Transverse colon (tissue), 4 donors: ENCODE data around the gene CALR. TPM values are rescaled to one million over a fixed set of nuclear protein-coding genes. Genes with fewer than 3 reads are reported as not detected.
"Not testable (repeated sequence)": the region's sequence is repeated elsewhere in the genome, so short reads cannot be mapped to it uniquely, and the experiment has no call there.

Source experiments
- DNase-seq: peaks from one replicate; pipeline ENCODE4 v3.0.0-alpha.2; 2019
- H3K27ac ChIP-seq, 4 donors: fragments of 200-600 bp; sonication (generic); 2 replicates each; pipeline ENCODE4 v1.5.1; 2016 to 2018; ENCODE audit warnings: inconsistent platforms in 4 of 4
- H3K27me3 ChIP-seq: fragments of 200-600 bp; sonication (generic); 2 replicates; pipeline ENCODE4 v1.5.1; 2017; ENCODE audit warnings: inconsistent platforms
- H3K36me3 ChIP-seq, 4 donors: fragments of 200-600 bp; sonication (generic); 2 replicates each; pipeline ENCODE4 v1.5.1; 2017 to 2019; ENCODE audit warnings: inconsistent platforms in 4 of 4
- H3K4me1 ChIP-seq, 4 donors: fragments of 200-600 bp; sonication (generic); 2 replicates each; pipeline ENCODE4 v1.5.1; 2017 to 2020; ENCODE audit warnings: inconsistent platforms in 4 of 4
- H3K4me3 ChIP-seq, 4 donors: fragments of 200-600 bp; sonication (generic); 1 replicate in 1 of 4; 2 replicates in 3 of 4; pipeline versions ENCODE4 v1.5.1 to v1.6.1; 2017 to 2019; ENCODE audit warnings: inconsistent platforms in 4 of 4
- H3K9me3 ChIP-seq, 2 donors: fragments of 200-600 bp; sonication (generic); 2 replicates each; pipeline ENCODE4 v1.5.1; 2017 to 2019; ENCODE audit warnings: inconsistent platforms in 2 of 2
- EP300 ChIP-seq: sonication (generic); formaldehyde crosslinking; IDR thresholded peaks from one replicate; pipeline ENCODE4 v1.6.1; 2017; ENCODE audit warnings: antibody characterized with exemption, low read depth
- POLR2A ChIP-seq: fragments of 450-650 bp; IDR thresholded peaks from one replicate; pipeline ENCODE4 v1.6.1; 2016; ENCODE audit warnings: antibody characterized with exemption, mild to moderate bottlenecking, moderate library complexity
- POLR2AphosphoS5 ChIP-seq, 3 donors: sonication (generic); formaldehyde crosslinking; IDR thresholded peaks; one replicate each; pipeline ENCODE4 v1.6.1; 2016; ENCODE audit warnings: antibody characterized with exemption in 3 of 3
- WGBS, 2 donors: methylation state at CpG; one replicate each; pipeline ENCODE4 v1.1.5; 2018; ENCODE audit warnings: low coverage in 1 of 2; 5-methylcytosine and 5-hydroxymethylcytosine counted together
- in situ Hi-C, 4 donors: fragments of 200-750 bp; cut with MboI; loops; one replicate each; pipeline versions ENCODE4 v1.15.0 to v1.15.1; 2017; ENCODE audit warnings: low sequenced_read_pairs in 3 of 4, low pct_ligation_motif_present in 1 of 4, low pct_unique_long_range_greater_than_20kb in 1 of 4
- intact Hi-C: fragments of 100-400 bp; cut with DNase I; formaldehyde crosslinking; loops from one replicate; pipeline ENCODE4 v1.15.1; 2023; ENCODE audit warnings: low total_unique reads
- total RNA-seq, 4 donors: library from RNA; depleted of rRNA; stranded (reverse); fragments of >200 nt; gene quantifications; one replicate each; pipeline ENCODE4 v1.1.0, GENCODE V29; 2016
- TF ChIP-seq, protein P1 (sequence below), 5 experiments: fragments of 200-600 bp in 3 of 5; fragments of 450-650 bp in 2 of 5; sonication (generic) in 3 of 5; IDR thresholded peaks; 1 replicate in 2 of 5; 2 replicates in 3 of 5; pipeline ENCODE4 v1.5.1; 2016 to 2017; ENCODE audit warnings: antibody characterized with exemption in 5 of 5, inconsistent platforms in 3 of 5, mild to moderate bottlenecking in 2 of 5, moderate library complexity in 1 of 5

The CALR gene
- total RNA-seq, 4 donors from 2014 or later = 181 to 444 (median 317) TPM

DNA sequence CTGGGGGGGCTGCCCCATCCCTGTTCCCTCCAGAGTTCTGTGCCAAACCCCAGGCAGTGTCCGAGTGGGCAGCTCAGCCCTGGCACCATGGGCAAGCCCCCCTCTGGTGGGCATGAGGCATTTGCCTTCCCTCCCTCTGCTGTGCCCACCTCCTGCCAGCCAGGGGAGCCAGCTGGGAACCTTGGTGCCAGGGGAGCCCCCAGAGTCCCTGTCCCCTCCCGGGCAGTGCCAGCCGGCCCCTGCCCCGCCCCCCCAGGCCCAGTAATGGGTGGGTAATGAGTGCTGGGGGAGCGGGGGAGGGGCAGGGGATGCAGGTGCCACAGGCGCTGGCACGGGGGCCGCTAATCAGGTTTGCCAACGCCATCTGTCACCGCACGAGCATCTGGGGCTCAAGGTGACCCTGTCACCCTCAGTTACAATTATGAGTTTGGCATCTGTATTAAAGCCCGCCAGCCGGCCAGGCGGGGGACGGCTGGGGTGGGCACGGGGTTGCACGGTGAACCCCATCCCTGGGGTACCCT, 36.9 kb downstream of the CALR start:
- intact Hi-C loops = loop anchor here (5.0 kb wide), 1 partner anchor 287 kb away; no protein-coding TSS in a partner anchor
- WGBS, 2 donors = 49% methylated on average over 14 of the region's 17 CpGs; no CpG with 5 or more reads in 1 of the 2 donors
- no peaks in the 10 kb centered on the region for H3K9me3 ChIP-seq

GRCh38 chr19:12976109-12976508, 37.7 kb downstream of the CALR start:
- WGBS, 2 donors = 60 to 73% methylated on average over 5 to 7 of the region's 7 CpGs
- H3K9me3 ChIP-seq, H3K4me1 ChIP-seq, H3K27me3 ChIP-seq, H3K36me3 ChIP-seq, H3K27ac ChIP-seq, DNase-seq, H3K4me3 ChIP-seq: not testable (repeated sequence)
- intact Hi-C loops (loop anchor here (5.0 kb wide), 1 partner anchor 286 kb away; no protein-coding TSS in a partner anchor), in situ Hi-C loops (loop anchor here in 3 of 4 donors (5.0 to 25.0 kb wide), 4 partner anchors 111 to 289 kb away; no protein-coding TSS in a partner anchor)

More for the DNA sequence above, 36.9 kb downstream of the CALR start:
- Histone ChIP-seq H3K27me3 (no peaks in the 10 kb centered on the region), H3K4me3 (no peak overlapping the region), H3K4me1 (peaks cover 0 to 3% (median 0%) of the 10 kb centered on the region in 4 donors), H3K27ac (no peak overlapping the region), H3K36me3 (no peaks in the 10 kb centered on the region)
- no peak for DNase-seq
- TF ChIP-seq EP300 = no peak
- TF ChIP-seq, protein P1, sequence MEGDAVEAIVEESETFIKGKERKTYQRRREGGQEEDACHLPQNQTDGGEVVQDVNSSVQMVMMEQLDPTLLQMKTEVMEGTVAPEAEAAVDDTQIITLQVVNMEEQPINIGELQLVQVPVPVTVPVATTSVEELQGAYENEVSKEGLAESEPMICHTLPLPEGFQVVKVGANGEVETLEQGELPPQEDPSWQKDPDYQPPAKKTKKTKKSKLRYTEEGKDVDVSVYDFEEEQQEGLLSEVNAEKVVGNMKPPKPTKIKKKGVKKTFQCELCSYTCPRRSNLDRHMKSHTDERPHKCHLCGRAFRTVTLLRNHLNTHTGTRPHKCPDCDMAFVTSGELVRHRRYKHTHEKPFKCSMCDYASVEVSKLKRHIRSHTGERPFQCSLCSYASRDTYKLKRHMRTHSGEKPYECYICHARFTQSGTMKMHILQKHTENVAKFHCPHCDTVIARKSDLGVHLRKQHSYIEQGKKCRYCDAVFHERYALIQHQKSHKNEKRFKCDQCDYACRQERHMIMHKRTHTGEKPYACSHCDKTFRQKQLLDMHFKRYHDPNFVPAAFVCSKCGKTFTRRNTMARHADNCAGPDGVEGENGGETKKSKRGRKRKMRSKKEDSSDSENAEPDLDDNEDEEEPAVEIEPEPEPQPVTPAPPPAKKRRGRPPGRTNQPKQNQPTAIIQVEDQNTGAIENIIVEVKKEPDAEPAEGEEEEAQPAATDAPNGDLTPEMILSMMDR (IDR thresholded peaks at IDR 0.05) = no peak
- TF ChIP-seq POLR2A = no peak
- no peak for TF ChIP-seq POLR2AphosphoS5 (IDR thresholded peaks at IDR 0.05)
- in situ Hi-C loops = loop anchor here in 3 of 4 donors (5.0 to 25.0 kb wide), 4 partner anchors 112 to 290 kb away; no protein-coding TSS in a partner anchor

- Histone ChIP-seq H3K9me3 (no peaks in the 10 kb centered on the region), H3K27me3 (no peaks in the 10 kb centered on the region), H3K4me3 (no peak overlapping the region), H3K27ac (no peak overlapping the region), H3K4me1 (peaks cover 0 to 15% (median 11%) of the 10 kb centered on the region in 4 donors), H3K36me3 (no peaks in the 10 kb centered on the region)
- in situ Hi-C loops (loop anchor here (5.0 to 25.0 kb wide), 6 partner anchors 55 to 285 kb away; no protein-coding TSS in a partner anchor), intact Hi-C loops (loop anchor here (2.0 to 5.0 kb wide), 2 partner anchors 113 to 282 kb away; no protein-coding TSS in a partner anchor)
- no peak for DNase-seq
- no peak for TF ChIP-seq EP300
- no peak for TF ChIP-seq POLR2AphosphoS5 (IDR thresholded peaks at IDR 0.05)
- TF ChIP-seq, protein P1 (IDR thresholded peaks at IDR 0.05) = no peak
- TF ChIP-seq POLR2A = no peak
- 58 to 68% methylated on average over 3 of the region's 3 CpGs for whole genome bisulfite sequencing, 2 donors
These were observed 41.6 kb downstream of the CALR start for GRCh38 chr19:12979974-12980373.

DNA sequence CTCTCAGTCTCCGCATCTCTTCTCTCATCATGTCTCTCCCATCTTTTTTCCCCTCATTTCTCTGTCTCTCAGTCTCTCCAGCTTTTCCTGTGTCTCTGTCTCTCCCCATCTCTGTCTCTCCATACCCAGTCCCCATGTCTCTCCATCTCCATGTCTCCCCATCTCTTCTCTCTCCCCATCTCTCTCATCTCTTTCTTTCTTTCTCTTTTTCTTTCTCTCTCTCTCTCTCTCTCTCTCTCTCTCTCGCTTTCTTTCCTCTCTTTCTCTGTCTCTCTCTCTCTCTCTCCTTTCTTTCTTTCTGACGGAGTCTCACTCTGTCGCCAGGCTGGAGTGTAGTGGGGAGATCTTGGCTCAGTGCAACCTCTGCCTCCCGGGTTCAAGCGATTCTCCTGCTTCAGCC, 44.2 kb downstream of the CALR start:
- Histone ChIP-seq H3K36me3 (no peaks in the 10 kb centered on the region), H3K27ac (no peak overlapping the region), H3K4me3 (no peak overlapping the region), H3K27me3 (no peaks in the 10 kb centered on the region), H3K9me3 (no peaks in the 10 kb centered on the region), H3K4me1 (peaks cover 5 to 21% (median 19%) of the 10 kb centered on the region in 4 donors)
- DNase-seq = no peak
- WGBS, 2 donors = 73 to 89% methylated on average over 6 of the region's 6 CpGs
- intact Hi-C loops = no loop called here
- in situ Hi-C loops = loop anchor here (10.0 to 25.0 kb wide), 3 partner anchors 52 to 105 kb away; no protein-coding TSS in a partner anchor
- TF ChIP-seq POLR2AphosphoS5 (IDR thresholded peaks at IDR 0.05) (no peak), POLR2A (no peak), EP300 (no peak)
- TF ChIP-seq, protein P1 (IDR thresholded peaks at IDR 0.05) = no peak
